HG03521 (cell line): Measurements from ENCODE around the gene GTF2H4.
A peak's percentile ranks its signal among the peaks of the same experiment; 100 is the strongest.
"Not testable (repeated sequence)": the region's sequence is repeated elsewhere in the genome, so short reads cannot be mapped to it uniquely, and the experiment has no call there.

Experiments
- ATAC-seq: cut with Tn5 transposase; IDR thresholded peaks from one replicate; pipeline ENCODE4 v1.9.1; 2021; ENCODE audit warnings: mild to moderate bottlenecking, moderate library complexity; ENCODE audit not compliant: unreplicated experiment

The GTF2H4 gene

DNA sequence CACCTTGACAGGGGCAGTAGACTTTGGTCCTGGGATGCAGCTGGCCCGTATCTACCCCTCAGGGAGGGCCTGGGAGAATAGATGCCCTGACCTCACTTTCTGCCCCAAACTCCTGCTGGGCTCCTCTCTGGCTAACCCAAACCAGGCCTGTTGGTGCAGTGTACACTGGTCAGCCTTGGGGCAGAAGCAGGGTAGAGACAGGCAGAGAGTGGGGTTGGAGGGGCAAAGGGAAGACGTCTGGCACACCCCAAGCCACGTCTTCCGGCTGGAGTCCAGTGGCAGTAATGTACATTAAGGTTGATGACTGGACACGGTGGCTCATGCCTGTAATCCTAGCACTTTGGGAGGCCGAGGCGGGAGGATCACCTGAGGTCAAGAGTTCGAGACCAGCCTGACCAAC, 14.3 kb upstream of the GTF2H4 start:
- ATAC-seq: no peak

DNA sequence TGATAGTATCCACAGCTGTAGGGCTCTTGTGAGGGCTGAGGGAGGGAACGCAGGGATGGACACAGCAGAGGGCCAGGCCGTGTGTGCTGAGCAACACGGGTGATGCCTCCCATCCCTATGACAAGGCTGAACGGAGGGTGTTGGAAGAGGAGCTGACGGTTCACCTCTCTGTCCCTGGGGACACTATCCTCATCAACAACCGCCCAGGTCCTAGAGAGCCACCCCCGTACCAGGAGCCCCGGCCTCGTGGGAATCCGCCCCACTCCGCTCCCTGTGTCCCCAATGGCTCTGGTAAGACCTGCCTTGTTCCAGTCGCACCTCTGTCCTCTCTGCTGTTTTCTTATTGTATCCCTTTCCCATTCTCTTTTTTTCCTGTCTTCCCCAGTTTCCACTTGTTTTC, 13.6 kb upstream of the GTF2H4 start:
- no peak for ATAC-seq

DNA sequence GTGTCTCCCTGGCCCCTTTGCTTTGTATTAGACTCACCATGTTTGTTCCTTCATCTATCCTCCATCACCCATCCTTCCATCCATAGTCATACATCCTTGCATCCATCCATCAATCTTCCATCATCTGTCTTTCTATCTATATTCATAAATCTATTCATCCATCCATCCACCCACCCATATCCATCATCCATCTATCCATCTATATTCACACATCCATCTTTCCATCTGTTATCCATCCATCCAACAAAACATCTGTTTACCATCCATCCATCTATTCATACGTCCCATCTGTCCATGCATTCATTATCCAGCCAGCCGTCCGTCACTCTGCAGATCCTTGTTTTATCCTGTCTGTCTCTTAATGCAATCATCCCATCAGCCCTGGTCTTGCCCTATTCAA, 13.1 kb upstream of the GTF2H4 start:
- ATAC-seq: no peak

DNA sequence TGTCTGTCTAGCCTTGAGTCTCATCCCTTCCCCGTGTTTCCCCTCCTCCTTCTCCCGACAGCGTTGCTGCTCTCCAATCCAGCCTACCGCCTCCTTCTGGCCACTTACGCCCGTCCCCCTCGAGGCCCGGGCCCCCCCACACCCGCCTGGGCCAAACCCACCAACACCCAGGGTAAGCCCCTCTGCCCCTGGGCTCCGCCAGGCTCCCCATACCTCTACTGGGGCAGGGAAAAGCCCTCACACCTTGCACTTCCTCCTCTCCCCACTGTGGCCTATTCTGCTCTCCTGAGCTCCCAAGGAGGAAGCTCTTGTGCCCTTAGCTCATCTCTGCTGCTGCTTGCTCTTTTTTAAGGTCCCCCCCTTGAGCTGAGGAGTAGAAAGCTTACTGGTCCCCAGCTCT, 12.7 kb upstream of the GTF2H4 start:
- no peak for ATAC-seq

DNA sequence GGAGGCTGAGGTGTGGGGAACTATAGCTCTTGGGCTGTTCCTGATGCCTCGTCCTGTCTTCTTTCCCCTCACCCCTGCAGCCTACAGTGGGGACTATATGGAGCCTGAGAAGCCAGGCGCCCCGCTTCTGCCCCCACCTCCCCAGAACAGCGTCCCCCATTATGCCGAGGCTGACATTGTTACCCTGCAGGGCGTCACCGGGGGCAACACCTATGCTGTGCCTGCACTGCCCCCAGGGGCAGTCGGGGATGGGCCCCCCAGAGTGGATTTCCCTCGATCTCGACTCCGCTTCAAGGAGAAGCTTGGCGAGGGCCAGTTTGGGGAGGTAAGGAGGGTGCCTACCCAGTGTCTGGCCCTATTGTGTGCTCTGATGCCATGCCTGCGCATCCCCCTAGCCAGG, 11.5 kb upstream of the GTF2H4 start:
- no peak for ATAC-seq

DNA sequence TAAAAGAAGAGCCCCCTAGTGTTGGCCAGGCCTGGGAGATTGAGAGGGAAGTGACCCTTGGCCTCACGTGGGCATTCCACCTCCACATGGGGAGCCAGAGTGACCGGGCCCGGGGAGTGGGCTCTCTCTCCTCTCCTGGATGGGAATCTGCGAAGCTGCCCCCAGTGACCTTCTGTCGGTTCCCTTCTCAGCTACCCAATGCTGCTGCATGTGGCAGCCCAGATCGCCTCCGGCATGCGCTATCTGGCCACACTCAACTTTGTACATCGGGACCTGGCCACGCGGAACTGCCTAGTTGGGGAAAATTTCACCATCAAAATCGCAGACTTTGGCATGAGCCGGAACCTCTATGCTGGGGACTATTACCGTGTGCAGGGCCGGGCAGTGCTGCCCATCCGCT, 10.1 kb upstream of the GTF2H4 start:
- ATAC-seq: no peak

DNA sequence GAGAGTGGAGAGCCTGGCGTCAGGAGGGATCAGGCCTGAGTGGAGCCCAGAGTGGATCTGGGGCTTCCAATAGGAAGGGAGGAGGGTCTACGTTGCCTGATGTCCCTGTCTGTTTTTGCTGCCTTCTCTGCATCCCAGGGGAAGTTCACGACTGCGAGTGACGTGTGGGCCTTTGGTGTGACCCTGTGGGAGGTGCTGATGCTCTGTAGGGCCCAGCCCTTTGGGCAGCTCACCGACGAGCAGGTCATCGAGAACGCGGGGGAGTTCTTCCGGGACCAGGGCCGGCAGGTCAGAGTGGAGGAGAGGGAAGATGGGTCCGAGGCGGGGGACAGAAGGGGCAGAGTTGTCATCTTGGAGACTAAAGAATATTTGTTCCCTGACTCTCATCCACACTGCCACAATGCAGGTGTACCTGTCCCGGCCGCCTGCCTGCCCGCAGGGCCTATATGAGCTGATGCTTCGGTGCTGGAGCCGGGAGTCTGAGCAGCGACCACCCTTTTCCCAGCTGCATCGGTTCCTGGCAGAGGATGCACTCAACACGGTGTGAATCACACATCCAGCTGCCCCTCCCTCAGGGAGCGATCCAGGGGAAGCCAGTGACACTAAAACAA, 9.2 kb upstream of the GTF2H4 start:
- ATAC-seq: no peak

DNA sequence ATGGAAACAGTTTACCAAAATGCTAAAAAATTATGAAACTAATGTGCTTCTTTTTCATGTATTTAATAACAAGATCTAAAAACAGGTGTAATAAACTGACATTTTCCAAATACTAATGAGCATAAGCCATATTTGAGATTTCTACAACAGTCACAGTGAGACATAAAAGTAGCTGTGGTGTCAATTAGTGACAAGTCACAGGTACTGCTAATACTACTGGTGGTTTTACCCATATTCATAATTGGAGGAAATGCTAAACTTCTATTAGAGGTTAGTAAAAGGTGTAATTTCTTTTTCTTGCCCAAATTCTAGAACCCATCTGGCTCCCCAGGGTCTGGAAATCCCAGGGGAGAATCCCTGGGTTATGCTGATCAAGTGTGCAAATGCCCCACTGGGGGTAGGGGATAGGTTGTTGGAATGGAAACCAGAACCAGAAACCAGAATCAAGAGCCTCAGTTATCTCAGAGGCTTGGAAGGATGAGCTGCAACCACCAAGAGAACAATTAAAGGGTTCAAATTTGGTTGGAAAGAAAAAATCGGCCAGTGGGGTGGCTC, 7.1 kb upstream of the GTF2H4 start:
- no peak for ATAC-seq

DNA sequence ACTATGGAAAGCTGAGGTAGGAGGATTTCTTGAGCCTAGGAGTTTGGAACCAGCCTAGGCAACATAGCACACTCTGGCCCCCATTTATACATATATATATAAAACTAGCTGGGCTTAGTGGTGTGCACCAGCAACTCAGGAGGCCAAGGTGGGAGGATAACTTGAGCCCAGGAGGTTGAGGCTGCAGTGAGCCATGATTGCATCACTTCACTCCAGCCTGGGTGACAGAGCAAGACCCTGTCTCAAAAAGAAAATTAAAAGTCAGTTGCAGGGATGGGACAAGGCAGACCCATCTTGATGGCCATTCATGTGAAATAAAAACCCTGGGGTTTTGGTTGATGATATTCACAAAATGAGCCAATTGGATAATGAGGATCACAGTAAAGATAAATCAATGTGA, 6.6 kb upstream of the GTF2H4 start:
- no peak for ATAC-seq

DNA sequence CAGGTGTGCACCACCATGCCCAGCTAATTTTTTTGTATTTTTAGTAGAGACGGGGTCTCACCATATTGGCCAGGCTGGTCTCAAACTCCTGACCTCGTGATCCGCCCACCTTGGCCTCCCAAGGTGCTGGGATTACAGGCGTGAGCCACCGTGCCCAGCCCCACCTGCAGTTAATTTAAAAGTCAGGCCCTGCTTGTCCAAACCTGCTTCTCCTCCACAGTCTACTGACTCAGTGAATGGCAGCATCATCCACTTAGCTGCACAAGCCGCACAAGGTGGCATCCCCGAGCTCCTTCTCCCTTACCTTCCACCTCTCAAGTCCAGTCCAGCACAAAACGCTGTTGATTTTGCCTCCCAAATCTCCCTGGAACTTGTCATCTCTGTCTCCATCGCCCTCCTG, 5.8 kb upstream of the GTF2H4 start:
- not testable (repeated sequence) for ATAC-seq

DNA sequence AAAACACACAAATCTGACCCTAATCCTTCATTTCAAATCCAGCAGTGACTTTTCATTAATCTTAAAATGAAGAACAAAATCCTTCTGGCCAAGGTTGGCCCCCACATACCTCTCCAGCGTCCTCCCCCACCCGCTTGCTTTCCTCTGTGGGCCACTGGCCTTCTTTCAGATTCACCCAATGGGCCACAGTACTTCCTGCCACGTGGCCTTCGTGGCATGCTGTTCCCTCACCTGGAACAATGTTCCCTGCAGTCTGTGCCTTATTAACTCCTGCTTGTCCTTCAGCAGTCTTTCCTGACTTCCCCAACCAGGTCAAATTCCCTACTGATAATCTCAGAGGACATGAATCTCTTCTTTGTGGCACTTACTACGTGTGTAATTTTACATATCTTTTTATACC, 5.3 kb upstream of the GTF2H4 start:
- no peak for ATAC-seq

DNA sequence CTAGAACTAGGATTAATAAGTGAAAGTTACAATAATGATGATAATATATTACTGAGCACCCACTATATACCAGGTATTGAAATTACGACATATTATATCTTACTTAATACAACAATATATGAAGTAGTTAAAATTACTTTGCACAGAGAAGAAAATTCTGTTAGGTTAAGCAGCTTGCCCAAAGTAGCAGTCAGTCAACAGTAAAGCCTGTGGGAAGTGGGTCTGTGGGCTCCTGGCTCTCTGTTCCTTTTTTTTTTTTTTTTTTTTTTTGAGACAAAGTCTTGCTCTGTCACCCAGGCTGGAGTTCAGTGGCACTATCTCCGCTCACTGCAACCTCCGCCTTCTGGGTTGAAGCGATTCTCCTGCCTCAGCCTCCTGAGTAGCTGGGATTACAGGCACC, 4.8 kb upstream of the GTF2H4 start:
- ATAC-seq: no peak

DNA sequence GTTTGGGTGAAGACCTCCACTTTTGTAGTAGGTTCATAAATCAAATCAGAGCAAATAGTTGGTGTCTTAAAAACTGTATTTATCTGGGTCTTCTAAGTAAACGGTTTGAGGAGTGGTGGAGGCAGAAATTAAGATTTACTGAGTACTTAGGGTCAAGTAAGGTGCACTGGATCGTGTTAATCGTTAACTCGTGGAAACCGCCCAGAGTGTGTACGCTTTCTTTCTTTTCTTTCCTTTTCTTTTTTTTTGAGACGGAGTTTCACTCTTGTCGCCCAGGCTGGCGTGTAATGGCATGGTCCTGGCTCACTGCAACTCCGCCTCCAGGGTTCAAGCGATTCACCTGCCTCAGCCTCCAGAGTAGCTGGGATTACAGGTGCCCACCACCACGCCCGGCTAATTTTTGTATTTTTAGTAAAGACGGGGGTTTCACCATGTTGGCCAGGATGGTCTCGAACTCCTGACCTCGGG, 683 bp upstream of the GTF2H4 start:
- not testable (repeated sequence) for ATAC-seq

DNA sequence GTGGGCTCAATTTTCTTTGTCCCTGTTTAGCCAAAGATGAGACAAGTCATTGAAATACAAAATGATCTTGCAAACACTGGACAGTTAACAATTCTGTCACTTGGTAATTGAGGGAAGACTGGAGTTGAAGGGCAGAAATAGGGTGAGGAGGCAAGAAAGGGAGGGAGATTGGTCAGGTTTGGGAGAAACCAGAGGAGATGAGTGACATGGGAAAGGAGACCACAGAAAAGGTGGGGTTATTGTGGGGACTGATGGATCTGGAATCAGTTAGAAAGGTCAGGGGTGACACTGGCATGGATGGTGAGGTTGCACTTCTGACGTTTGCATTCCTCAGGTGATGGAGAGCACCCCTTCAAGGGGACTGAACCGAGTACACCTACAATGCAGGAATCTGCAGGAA, 693 bp downstream of the GTF2H4 start:
- no peak for ATAC-seq

DNA sequence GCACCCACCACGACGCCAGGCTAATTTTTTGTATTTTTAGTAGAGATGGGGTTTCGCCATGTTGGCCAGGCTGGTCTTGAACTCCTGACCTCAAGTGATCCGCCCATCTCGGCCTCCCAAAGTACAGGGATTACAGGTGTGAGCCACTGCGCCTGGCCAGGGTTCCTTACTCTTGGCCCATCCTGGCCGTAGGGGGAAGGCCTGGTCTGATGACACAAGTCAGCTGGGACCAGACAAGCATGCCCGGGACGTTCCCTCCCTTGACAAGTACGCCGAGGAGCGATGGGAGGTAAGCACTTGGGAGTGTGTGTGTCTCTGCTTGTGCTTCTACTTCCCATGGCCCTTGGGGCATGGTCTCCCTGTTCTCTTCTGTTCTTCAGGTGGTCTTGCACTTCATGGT, 2.5 kb downstream of the GTF2H4 start:
- ATAC-seq: not testable (repeated sequence)

DNA sequence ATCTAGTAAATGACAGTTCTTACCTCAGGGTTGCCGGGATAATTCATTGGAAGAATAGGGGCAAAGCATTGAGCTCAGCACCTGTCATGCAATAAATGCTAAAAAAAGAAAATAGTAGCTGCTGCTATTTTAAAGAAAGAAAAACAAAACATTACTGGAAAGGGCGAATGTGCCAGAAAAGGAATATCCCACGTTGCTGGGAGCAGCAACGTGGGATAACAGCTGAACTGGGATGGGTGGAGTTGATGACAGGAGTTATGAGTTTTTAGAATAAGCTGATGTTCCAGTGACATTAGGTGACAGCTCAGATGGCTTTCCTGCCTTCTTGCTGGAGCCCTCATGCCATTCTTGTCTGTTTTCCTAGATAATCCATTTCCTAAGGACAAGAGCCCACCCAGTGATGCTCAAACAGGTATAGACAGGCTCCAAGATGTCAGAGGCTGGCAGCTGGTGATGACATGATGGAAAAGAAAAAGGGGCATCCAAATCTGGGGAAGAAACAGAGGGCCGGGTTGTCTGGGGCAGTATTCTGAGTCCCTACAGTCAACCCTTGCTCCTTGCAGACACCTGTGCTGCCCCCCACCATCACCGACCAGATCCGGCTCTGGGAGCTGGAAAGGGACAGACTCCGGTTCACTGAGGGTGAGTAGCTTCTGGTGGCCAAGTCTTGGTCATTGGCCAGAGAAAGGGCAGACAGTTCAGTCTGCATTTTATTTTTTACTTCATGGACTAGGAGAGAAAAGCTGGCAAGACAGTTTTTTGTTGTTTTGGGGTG, 4.9 kb downstream of the GTF2H4 start:
- ATAC-seq: no peak

DNA sequence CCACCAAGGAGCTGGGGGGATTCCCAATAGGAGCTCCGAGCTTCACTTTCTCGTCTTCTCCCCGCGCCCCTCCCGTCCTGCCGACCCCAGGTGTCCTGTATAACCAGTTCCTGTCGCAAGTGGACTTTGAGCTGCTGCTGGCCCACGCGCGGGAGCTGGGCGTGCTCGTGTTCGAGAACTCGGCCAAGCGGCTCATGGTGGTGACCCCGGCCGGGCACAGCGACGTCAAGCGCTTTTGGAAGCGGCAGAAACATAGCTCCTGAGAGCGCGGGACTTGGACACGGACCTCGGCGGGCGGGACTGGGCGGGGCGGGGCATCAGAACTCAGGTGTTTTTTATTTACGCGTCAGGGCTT, 5.7 kb downstream of the GTF2H4 start:
- no peak for ATAC-seq

DNA sequence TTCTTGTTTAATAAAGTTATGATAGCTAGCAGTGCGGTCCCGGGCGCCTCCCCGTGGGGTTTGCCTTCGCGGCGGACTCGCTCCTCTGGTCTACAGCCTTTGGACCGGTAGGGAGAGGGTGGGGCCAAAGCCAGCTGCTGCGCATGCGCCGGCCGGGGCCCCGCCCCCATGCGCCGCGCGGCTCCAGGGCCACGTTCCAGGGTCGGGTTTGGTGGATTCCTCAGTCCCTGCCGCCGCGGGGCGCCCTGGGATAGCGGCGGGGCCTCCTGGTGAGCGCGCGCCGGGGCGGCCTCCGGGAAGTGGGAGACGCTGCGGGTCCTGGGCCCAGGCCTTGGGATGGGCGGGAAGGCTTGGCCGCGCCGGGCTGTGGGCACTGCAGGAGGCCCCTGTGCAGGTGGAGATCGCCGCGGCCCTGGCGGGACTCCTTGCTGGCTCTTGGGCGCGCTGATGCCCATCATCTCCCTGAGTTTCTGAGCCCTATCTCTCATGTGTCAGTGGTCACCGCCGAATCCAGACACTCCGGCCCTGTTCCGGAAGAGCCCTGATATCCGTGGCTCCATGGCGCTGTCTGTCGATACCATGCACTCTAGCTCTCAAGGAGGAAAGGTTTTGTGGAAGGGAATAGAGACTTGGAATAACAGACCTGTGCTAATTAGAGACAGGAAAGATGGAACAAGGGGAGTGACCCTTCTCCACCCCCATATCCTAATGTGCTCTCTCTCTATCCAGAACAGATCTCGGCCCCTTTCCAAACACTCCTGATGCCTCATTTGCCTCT, 6.3 kb downstream of the GTF2H4 start, which contains the start of gene VARS2:
Gene VARS2 (plus strand): TSS at position 163 of the 778 bp plus-strand sequence. CDS start 599 bp downstream, at position 762.
- peak; percentile 77 for ATAC-seq

DNA sequence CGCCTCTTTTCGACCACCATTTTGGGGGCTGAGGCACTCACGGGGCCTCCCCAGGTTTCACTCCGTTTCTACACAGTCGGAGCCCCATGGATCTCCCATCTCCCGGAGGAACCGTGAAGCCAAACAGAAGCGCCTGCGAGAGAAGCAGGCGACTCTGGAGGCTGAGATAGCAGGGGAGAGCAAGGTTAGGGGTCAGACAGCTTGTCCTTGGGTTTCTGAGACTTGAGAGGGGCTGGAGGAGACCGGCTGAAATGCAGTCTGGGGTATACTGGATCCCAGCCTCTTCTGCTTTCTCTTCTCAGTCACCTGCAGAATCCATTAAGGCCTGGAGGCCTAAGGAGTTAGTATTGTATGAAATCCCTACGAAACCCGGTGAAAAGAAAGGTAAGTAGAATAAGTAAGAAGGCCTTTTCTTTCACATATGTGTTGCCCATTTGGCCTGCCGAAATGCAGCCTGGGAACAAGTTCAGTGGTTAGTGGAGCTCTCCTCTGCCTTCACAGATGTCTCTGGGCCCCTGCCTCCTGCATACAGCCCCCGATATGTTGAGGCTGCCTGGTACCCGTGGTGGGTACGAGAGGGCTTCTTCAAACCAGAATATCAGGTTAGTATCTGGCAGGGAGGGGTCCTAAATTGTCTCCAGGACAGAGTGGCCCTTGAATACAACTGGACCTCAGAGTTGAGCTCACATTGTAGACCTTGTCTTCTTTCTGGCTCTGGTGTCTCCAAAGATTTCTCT, 7.0 kb downstream of the GTF2H4 start:
- no peak for ATAC-seq

DNA sequence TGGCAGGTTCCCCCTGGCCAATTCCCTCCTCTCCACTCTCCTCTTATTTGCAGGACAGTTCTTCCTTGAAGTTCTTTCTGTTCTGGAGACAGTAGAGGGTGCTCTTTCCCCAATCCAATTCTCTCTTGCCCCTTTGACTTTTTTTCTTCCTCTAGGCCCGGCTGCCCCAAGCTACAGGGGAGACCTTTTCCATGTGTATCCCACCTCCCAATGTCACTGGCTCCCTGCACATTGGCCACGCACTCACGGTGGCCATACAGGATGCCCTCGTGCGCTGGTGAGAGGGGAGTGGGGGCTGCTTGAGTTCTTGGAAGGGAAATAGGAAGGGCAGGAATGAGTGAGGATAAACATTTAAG, 7.6 kb downstream of the GTF2H4 start:
- ATAC-seq: no peak

DNA sequence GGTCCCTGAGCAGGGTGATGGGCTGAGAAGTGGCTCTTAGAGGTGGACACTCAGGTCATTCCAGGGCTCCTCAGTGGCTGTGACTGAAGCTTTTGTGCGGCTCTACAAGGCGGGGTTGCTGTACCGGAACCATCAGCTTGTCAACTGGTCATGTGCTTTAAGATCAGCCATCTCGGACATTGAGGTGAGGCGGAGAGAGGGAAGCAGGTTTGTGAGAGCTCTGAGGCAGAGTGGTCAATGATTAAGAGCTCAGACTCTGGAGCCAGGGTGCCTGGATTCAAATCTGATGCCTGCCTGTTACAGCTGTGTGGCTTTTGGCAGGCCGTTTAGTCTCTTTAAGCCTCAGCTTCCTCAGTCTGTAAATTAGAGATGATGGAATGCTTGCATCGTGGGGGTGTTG, 9.0 kb downstream of the GTF2H4 start:
- no peak for ATAC-seq
